Natural killer cell (primary cell): ENCODE results near the gene TMCO4. TPM values are rescaled to one million over a fixed set of nuclear protein-coding genes. Genes with fewer than 3 reads are reported as not detected.

Experiments used
- ATAC-seq, 3 donors: fragments of 150-1000 bp in 2 of 3; fragments of 200-7000 bp in 1 of 3; cut with Tn5 transposase; 1 replicate in 1 of 3; 2 replicates in 2 of 3; pipeline ENCODE4 v1.10.0; 2021; ENCODE audit warnings: mild to moderate bottlenecking in 2 of 3, moderate library complexity in 2 of 3
- DNase-seq, 2 donors: peaks; one replicate each; pipeline versions ENCODE4 v3.0.0 to v3.0.0-alpha.2; 2013 to 2021; ENCODE audit warnings: mixed read lengths in 1 of 2
- H3K27ac ChIP-seq: one replicate; pipeline ENCODE4 v1.5.1; 2013; ENCODE audit warnings: mild to moderate bottlenecking, low read length
- H3K27me3 ChIP-seq: one replicate; pipeline ENCODE4 v1.6.1; 2013; ENCODE audit warnings: low read length; ENCODE audit not compliant: control insufficient read depth, insufficient read depth
- H3K36me3 ChIP-seq: one replicate; pipeline ENCODE4 v1.6.1; 2013; ENCODE audit warnings: low read length; ENCODE audit not compliant: control insufficient read depth, insufficient read depth
- H3K4me1 ChIP-seq: one replicate; pipeline ENCODE4 v1.6.1; 2013; ENCODE audit warnings: low read length; ENCODE audit not compliant: control insufficient read depth, insufficient read depth
- H3K4me3 ChIP-seq: one replicate; pipeline ENCODE4 v1.5.1; 2013; ENCODE audit warnings: low read length
- H3K9me3 ChIP-seq: one replicate; pipeline ENCODE4 v1.6.1; 2013; ENCODE audit warnings: low read length; ENCODE audit not compliant: control insufficient read depth, insufficient read depth
- H3K27ac Mint-ChIP-seq, 2 donors: one replicate each; pipeline ENCODE4 v1.8.0; 2022; ENCODE audit warnings: mild to moderate bottlenecking in 2 of 2, mixed read lengths in 2 of 2, moderate library complexity in 1 of 2
- H3K27me3 Mint-ChIP-seq, 2 donors: one replicate each; pipeline ENCODE4 v1.8.0; 2022; ENCODE audit warnings: low read depth in 2 of 2, mixed read lengths in 2 of 2
- H3K36me3 Mint-ChIP-seq: one replicate; pipeline ENCODE4 v1.8.0; 2022; ENCODE audit warnings: mixed read lengths
- H3K4me1 Mint-ChIP-seq, 2 donors: one replicate each; pipeline ENCODE4 v1.8.0; 2022; ENCODE audit warnings: mixed read lengths in 2 of 2
- H3K4me3 Mint-ChIP-seq: one replicate; pipeline ENCODE4 v1.8.0; 2022; ENCODE audit warnings: mild to moderate bottlenecking, moderate library complexity, mixed read lengths
- H3K9me3 Mint-ChIP-seq, 2 donors: one replicate each; pipeline ENCODE4 v1.8.0; 2022; ENCODE audit warnings: mixed read lengths in 2 of 2
- CTCF ChIP-seq: fragments of 200-600 bp; IDR thresholded peaks from one replicate; pipeline ENCODE4 v1.8.0; 2022; ENCODE audit warnings: antibody characterized with exemption
- WGBS: methylation state at CpG from one replicate; pipeline ENCODE4 v1.1.7; 2013; ENCODE audit warnings: missing lambda C conversion rate; ENCODE audit not compliant: insufficient coverage; 5-methylcytosine and 5-hydroxymethylcytosine counted together
- intact Hi-C: fragments of 100-400 bp; cut with micrococcal nuclease; formaldehyde crosslinking; loops from one replicate; pipeline ENCODE4 v1.14.2; 2022
- total RNA-seq, 4 donors: library from RNA; stranded (reverse); fragments of 120-200 nt in 1 of 4; gene quantifications; one replicate each; pipeline versions ENCODE4 v1.2.3 to v1.2.4, GENCODE V29; 2013 to 2022

The TMCO4 gene
- total RNA-seq, 3 donors from 2014 or later (not counting 1 experiment from before 2014, with no cell fraction given) = 14.2 to 21.5 (median 18.3) TPM

- peak overlapping the region in 1 of 2 donors; percentile 47 for H3K27ac Mint-ChIP-seq
- TF ChIP-seq CTCF = no peak
- no peaks in the 10 kb centered on the region for H3K27me3 ChIP-seq
- no peak overlapping the region for H3K4me3 ChIP-seq
- DNase-seq (no peak), ATAC-seq (no peak)
- H3K9me3 ChIP-seq = no peaks in the 10 kb centered on the region
- peaks cover 0 to 6% of the 10 kb centered on the region in 2 donors for H3K4me1 Mint-ChIP-seq
- H3K27me3 Mint-ChIP-seq = peaks cover 0 to 9% of the 10 kb centered on the region in 2 donors
- H3K27ac ChIP-seq = no peak overlapping the region
- WGBS = 93% methylated on average over 13 of the region's 13 CpGs
- no peaks in the 10 kb centered on the region for H3K36me3 Mint-ChIP-seq
- intact Hi-C loops = no loop called here
- H3K9me3 Mint-ChIP-seq = no peaks in the 10 kb centered on the region
- no peak overlapping the region for H3K4me3 Mint-ChIP-seq
- H3K4me1 ChIP-seq = peaks cover 11% of the 10 kb centered on the region
- no peaks in the 10 kb centered on the region for H3K36me3 ChIP-seq
These were observed 141.5 kb downstream of the TMCO4 start for GRCh38 chr1:19658186-19658585.

- peaks cover 0 to 6% of the 10 kb centered on the region in 2 donors for H3K4me1 Mint-ChIP-seq
- peaks cover 11% of the 10 kb centered on the region for H3K4me1 ChIP-seq
- H3K27ac ChIP-seq = no peak overlapping the region
- no peak overlapping the region for H3K4me3 Mint-ChIP-seq
- intact Hi-C loops = no loop called here
- H3K27me3 ChIP-seq = no peaks in the 10 kb centered on the region
- H3K4me3 ChIP-seq = no peak overlapping the region
- H3K36me3 Mint-ChIP-seq = no peaks in the 10 kb centered on the region
- H3K36me3 ChIP-seq = no peaks in the 10 kb centered on the region
- ATAC-seq (no peak), DNase-seq (no peak)
- 99% methylated on average over 9 of the region's 10 CpGs for WGBS
- H3K27ac Mint-ChIP-seq = no peak overlapping the region
- H3K9me3 Mint-ChIP-seq = no peaks in the 10 kb centered on the region
- no peak for TF ChIP-seq CTCF
- H3K9me3 ChIP-seq = no peaks in the 10 kb centered on the region
- H3K27me3 Mint-ChIP-seq = peaks cover 0 to 5% of the 10 kb centered on the region in 2 donors
These were observed 142.2 kb downstream of the TMCO4 start for GRCh38 chr1:19657511-19657910.

- TF ChIP-seq CTCF = no peak
- H3K36me3 ChIP-seq = no peaks in the 10 kb centered on the region
- H3K4me3 ChIP-seq = no peak overlapping the region
- Mint-ChIP-seq H3K27ac (no peak overlapping the region), H3K9me3 (no peaks in the 10 kb centered on the region), H3K4me3 (no peak overlapping the region), H3K27me3 (peaks cover 0 to 5% of the 10 kb centered on the region in 2 donors), H3K4me1 (peaks cover 0 to 6% of the 10 kb centered on the region in 2 donors), H3K36me3 (no peaks in the 10 kb centered on the region)
- H3K9me3 ChIP-seq = no peaks in the 10 kb centered on the region
- DNase-seq (no peak), ATAC-seq (no peak)
- H3K4me1 ChIP-seq = peaks cover 11% of the 10 kb centered on the region
- 96% methylated on average over 11 of the region's 15 CpGs for WGBS
- no peak overlapping the region for H3K27ac ChIP-seq
- intact Hi-C loops = no loop called here
- H3K27me3 ChIP-seq = no peaks in the 10 kb centered on the region
These were observed 142.8 kb downstream of the TMCO4 start for GRCh38 chr1:19656780-19657466.
